GM12891 (cell line): ENCODE results near the gene FCN1.
"Not testable (repeated sequence)": the region's sequence is repeated elsewhere in the genome, so short reads cannot be mapped to it uniquely, and the experiment has no call there.

Source experiments
- DNase-seq: peaks from one replicate; pipeline ENCODE4 v3.0.0; 2011; ENCODE audit warnings: low spot score; ENCODE audit not compliant: insufficient read length
- FAIRE-seq: peaks from 2 replicates; lab custom pipeline; 2011; peaks lifted over from hg19 to GRCh38; lab: Jason Lieb, UNC
- PAX5 ChIP-seq: IDR thresholded peaks from 2 replicates; pipeline ENCODE4 v1.6.1; 2011; ENCODE audit warnings: low read length, moderate library complexity, mild to moderate bottlenecking; ENCODE audit not compliant: insufficient read depth, severe bottlenecking
- POLR2A ChIP-seq: IDR thresholded peaks from 2 replicates; pipeline ENCODE4 v1.6.1; 2011; ENCODE audit warnings: low read depth, low read length, control low read depth
- POLR2AphosphoS5 ChIP-seq: IDR thresholded peaks from 2 replicates; pipeline ENCODE4 v1.6.1; 2011; ENCODE audit warnings: low read depth, low read length, control low read depth
- POU2F2 ChIP-seq: IDR thresholded peaks from 2 replicates; pipeline ENCODE4 v1.6.1; 2011; ENCODE audit warnings: low read depth, mild to moderate bottlenecking, control low read depth, low read length, moderate library complexity
- SPI1 ChIP-seq: IDR thresholded peaks from 2 replicates; pipeline ENCODE4 v1.6.1; 2011; ENCODE audit warnings: low read depth, low read length, control low read depth
- TAF1 ChIP-seq: IDR thresholded peaks from 2 replicates; pipeline ENCODE4 v1.6.1; 2011; ENCODE audit warnings: low read depth, low read length, control low read depth

The FCN1 gene

DNA sequence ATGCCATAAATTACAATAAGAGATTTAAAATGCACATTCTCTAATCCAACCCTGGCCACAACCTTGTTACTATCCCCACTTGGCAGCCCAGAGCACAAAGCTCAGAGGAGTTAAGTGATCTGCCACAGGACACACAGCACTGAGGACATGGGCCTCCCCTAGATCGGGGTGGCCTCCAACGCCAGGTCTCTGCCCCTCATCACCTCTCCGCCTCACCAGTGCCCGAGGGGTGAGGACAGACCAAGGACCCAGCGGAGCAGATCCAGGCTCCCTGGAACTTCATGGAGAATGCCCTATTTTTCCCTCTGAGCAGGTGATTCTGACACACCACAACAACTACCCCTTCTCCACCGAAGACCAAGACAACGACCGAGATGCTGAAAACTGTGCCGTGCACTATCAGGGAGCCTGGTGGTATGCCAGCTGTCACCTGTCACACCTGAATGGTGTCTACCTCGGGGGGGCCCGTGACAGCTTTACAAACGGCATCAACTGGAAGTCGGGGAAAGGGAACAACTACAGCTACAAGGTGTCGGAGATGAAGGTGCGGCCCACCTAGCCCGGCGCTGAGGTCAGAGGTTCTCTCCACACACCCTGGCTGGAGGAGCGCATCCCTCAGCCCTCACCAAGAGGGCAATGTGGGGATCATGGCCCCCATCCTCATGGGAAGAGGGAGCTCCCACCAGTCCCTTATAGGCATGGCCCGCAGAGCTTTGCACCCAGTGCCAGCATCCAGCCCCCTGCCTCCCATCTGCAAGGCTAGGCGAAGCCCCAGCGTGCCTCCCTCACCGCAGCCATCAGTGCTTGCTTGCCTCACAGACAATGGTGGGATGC is 49.6 kb downstream of the FCN1 start:
- TF ChIP-seq SPI1 (no peak), TAF1 (no peak), POLR2AphosphoS5 (no peak), PAX5 (no peak), POLR2A (no peak), POU2F2 (no peak)
- DNase-seq (no peak), FAIRE-seq (peak; percentile 31)

DNA sequence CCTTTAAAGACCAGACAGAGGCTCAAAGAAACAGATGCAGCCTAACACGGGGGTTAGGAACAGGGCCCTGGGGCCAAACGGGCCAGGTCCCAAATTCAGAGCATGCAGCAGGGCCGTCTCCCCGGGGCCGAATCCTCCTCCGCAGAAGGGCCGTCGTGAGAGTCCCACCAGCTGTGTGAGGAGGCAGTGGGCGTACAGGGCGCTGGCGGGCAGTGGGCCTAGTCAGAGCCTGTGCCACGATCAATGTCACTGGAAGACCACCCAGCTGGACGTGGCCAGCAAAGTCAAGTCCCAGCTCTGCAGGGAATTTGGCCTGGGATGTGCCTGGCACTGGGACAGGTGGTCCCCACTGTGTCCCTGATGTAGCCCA is 52.9 kb downstream of the FCN1 start:
- FAIRE-seq (no peak), DNase-seq (no peak)
- TF ChIP-seq SPI1 (no peak), PAX5 (no peak), POLR2A (no peak), TAF1 (no peak), POU2F2 (no peak), POLR2AphosphoS5 (no peak)

DNA sequence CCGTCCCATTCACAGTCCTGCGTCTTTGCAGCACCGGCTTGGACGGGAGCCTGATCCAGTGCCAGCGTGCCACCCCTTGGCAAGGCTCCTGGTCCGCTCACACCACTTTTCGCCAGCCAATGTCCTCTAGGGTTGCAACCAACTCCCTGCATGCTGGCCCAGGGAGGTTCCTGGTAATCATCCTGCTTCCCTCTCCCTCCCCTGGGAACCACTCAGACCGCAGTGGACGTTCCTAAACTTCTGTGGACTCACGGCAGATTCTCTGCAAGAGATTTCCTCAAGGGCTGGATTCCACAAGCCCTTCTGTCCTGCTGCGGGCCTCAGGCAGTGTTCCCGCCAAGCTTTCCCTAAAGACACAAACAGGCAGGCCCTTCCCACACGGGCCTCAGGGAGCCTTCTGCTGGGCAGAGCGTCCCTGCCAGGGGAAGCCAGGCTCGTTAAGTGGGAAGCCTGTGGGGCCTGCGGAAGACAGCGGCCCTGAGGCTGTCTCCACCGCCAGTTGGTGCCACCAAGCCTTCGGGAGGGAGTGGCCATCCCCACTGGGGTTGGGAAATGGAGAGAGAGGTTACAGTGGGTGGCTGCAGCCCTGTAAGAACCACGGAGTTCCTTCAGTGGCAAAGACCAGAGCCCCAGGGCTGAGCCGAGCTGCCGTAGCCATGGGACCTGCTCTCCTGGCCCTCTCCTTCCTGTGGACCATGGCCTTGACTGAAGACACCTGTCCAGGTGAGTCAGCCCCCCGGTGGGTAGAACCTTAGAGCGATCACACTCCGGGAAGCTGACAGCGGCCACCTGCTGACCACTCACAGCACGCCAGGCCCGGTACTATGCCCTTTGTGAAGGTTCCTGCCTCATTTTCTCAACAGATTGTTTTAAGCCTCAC is 53.5 kb downstream of the FCN1 start:
- TF ChIP-seq POLR2AphosphoS5 (no peak), POLR2A (no peak), PAX5 (no peak), TAF1 (no peak)
- FAIRE-seq (no peak), DNase-seq (no peak)

DNA sequence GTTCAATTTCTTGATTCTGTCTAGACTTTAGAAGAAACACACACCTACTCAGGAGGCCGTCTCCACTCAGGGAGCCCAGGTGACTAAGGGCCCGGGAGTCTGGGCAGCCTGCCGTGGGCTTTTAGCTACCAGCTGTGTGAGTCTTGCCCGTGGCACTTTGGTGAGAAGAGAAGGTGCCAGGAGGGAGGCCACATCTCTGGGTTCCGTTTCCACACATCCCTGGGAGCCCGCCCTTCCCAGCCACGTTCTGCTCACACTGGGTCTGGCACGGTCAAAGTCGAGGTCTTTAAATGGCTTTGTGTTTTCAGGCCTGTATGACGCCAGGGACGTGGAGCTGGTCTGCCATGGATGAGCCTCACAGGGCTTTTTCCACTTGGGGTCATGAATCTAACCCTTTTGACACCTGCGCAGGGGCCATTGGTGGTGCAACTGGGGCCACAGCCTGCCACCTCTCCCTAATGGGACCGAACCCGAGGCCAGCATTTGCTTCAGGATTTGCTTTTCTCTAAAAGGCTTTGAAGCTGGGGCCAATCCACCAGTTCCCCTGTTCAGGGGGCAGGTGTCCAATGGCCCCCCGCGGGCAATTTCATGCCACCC is 54.3 kb downstream of the FCN1 start:
- no peak for TF ChIP-seq PAX5
- no peak for TF ChIP-seq POU2F2
- TF ChIP-seq POLR2A = no peak
- no peak for TF ChIP-seq TAF1
- no peak for TF ChIP-seq POLR2AphosphoS5
- no peak for TF ChIP-seq SPI1
- DNase-seq = no peak
- FAIRE-seq = no peak

DNA sequence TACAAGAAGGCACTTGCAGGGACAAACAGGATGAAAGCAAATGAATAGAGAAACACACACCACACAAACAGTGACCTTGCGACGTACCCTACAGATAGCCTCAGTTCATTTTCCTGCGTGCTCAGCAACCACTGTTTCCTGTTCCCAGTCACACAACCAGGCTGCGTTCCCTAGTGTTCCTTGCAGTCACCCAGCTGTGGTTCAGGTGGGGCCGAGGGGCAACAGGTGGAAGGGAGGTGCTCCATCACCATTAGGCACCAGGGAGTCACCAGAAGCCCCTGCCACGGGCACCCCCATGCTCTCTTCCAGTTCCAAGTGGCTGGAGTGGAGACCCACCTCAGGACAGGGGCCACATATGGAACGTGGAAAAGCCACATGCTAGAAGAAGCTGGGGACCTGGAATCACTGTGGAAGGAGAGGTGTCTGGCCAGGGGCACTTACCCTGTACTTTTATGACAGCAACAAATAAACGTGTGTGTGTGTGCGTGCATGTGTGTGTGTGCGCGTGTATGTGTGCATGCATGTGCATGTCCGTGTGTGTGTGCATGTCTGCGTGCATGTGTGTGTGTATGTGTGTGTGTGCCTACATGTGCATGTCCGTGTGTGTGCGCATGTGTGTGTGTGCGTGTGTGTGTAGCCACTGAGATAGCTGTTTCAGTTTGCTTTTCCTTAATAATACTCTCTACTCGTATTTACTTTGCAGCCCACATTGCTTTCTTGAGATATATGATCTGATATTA is 55.9 kb downstream of the FCN1 start:
- FAIRE-seq (peak; percentile 47), DNase-seq (no peak)
- TF ChIP-seq POU2F2 (no peak), POLR2AphosphoS5 (no peak), SPI1 (no peak), POLR2A (no peak), PAX5 (no peak), TAF1 (no peak)

DNA sequence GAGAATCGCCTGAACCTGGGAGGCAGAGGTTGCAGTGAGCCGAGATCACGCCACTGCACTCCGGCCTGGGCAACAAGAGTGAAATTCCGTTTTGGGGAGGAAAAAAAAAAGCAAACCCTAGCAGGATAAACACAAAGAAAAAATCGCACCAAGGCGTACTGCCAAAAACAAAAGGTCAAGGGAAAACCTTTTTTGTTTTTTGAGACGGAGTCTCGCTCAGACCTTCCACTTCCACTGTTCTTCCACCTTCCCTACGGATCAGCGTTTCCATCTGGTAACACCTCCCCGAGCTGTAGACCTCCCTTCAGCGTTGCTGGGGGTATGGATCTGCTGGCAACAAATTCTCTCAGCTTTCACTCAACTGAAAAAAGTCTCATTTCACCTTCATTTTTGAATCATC is 57.2 kb downstream of the FCN1 start:
- TF ChIP-seq POU2F2 (no peak), TAF1 (no peak), SPI1 (no peak), PAX5 (no peak), POLR2AphosphoS5 (no peak), POLR2A (no peak)
- FAIRE-seq = no peak
- no peak for DNase-seq

DNA sequence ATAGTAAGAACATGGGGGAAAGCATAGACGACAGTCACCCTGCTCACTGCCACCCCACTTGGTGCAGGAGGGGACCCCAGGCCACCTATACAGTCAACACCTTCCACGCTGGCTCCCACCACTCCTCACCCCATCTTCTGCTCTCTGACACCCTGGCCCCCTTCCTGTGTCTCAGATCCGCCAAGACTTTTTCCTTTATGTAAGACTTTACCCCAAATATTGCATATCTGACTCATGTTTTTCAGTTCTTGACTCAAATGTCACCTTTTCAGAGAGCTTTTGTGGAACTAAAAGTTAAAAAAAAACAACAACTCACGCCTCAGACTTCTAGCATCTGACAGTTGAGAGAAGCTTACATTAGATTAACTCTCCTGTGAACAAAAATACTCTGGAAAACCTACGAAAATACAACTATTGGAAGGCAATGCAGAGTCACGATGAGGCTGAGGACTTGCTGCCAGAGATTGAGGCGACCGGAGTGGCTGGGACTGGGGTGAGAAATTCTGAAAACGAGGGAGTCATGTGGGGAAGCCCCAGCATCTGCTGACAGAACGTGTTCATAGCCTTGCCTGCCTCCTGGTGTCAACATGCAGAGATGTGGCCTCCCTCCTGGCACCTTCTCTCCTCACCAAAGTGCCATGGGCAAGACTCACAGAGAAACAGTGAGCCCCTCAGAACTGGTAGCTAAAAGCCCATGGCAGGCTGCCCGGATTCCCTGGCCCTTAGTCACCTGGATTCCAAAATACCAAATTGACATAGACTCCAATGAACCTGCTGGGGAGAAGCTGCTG is 59.5 kb downstream of the FCN1 start:
- no peak for DNase-seq

DNA sequence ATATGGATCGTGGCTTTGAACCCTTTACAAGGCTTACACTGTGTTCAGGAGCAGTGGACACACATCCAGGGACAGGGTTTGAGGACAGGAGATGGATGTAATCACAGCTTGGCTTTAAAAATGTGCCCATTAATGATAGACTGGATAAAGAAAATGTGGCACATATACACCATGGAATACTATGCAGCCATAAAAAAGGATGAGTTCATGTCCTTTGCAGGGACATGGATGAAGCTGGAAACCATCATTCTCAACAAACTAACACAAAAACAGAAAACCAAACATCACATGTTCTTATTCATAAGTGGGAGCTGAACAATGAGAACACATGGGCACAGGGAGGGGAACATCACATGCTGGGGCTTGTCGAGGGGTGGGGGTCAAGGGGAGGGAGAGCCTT is 60.3 kb downstream of the FCN1 start:
- not testable (repeated sequence) for FAIRE-seq, DNase-seq

More for the DNA sequence above, 59.5 kb downstream of the FCN1 start:
- peak; percentile 93 for FAIRE-seq
- TF ChIP-seq POU2F2 (peak; percentile 61; the same call in 1 of the 2 replicates), POLR2AphosphoS5 (no peak), SPI1 (peak; percentile 64)

DNA sequence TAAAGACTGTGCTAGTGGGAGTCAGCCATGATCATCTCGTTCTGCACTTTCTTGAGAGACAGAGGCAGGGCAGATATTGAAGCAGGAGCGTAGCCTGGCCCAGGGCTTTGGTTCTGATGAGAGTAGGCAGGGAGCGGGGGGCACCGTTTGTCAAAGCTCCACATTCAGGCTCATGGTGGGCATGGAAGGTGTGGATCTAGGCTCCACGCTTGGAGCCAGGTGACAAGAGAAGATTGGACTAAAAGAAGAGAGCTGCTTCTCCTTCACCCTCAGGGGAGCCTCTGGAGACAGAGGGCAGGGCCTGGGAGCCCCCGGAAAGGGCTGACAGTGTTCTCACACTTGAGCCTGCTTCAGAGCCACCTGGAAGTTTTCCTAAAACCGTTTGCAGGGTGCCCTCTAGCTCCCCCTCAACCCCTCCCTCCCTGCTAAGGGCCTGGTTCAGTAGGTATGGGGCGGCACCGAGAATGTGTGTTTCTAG is 61.8 kb downstream of the FCN1 start:
- TF ChIP-seq SPI1 (no peak), POU2F2 (no peak)
- no peak for FAIRE-seq
- DNase-seq = no peak
